Stimulated activated CD4-positive, alpha-beta T cell treated with anti-CD3 and anti-CD28 coated beads, Interleukin-4, amount 100 ng/mL, for 4 hours (primary cell): ENCODE results near the gene GSTO2.

Experiments
- DNase-seq, 2 experiments: peaks; one replicate each; pipeline ENCODE4 v3.0.0-alpha.2; 2020

GSTO2 gene

DNA sequence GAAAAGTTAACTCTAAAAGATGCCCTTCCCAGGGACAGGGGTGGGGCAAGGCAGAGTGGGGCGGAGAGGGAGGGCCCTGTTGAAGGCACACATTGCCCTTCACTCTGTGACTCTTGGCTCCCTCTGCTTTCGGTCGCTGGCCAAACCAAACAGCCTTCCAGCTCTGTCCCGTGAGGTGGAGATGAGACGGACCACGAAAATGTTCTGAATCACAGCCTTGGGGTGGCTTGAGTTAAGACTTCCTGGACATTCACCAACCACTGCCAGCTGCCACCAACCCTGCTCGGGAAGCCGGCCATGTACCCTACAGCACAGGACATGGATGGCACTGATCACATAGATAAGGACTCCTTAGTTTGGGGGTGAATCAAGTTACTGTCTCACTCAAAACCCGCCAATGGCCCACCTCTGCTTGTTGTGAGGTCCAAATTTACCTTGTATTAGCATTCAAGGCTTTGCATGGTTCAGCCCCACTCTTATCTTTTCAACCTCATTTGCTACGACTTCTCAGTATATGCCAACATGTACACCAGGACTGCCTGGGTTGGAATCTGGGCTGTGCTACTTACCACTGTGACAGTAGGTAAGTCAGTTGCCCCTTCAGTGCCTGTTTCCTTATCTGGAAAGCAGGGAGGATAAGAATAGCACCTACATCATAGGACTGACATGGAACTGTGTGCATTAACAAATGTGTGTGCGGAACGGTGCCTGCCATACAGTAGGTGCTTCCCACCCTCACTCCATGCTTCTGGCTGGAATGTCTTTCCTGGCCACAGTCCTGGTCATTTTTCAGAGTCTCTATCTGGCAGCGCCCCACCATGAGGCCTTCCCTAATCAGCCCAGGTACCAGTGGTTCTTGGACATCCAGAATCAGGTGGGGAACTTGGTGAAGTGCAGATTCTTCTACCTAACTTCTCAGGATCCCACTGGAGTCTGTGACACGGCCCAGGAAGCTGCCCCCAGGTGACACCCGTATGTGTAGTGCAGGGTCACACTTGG, 41.3 kb downstream of the GSTO2 start:
- no peak for DNase-seq

DNA sequence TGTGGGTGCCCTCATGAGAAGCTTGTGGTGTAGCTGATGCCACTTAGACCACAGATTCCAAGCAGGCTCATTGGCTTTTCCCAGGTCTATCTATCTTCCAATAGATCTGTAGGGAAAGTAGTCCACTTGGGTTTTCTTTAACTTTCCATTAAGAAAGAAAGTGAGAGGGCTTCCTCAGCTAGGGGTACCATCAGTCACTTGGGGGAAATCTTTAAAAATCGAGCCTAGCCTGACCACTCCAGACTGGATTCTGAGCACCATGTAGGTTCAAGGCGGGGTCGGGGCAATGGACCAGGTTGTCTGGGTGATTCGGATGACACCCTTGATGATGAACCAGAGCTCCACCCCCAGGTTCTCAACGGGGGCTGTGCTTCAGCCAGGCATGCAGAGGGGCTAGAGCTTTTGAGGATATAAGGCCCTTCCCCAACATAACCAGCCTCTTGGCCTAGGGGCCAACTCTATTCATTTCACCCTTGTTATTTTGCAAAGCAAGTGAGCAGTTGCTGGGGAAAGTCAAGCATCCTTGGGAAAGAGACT, 42.3 kb downstream of the GSTO2 start:
- DNase-seq, result no peak

DNA sequence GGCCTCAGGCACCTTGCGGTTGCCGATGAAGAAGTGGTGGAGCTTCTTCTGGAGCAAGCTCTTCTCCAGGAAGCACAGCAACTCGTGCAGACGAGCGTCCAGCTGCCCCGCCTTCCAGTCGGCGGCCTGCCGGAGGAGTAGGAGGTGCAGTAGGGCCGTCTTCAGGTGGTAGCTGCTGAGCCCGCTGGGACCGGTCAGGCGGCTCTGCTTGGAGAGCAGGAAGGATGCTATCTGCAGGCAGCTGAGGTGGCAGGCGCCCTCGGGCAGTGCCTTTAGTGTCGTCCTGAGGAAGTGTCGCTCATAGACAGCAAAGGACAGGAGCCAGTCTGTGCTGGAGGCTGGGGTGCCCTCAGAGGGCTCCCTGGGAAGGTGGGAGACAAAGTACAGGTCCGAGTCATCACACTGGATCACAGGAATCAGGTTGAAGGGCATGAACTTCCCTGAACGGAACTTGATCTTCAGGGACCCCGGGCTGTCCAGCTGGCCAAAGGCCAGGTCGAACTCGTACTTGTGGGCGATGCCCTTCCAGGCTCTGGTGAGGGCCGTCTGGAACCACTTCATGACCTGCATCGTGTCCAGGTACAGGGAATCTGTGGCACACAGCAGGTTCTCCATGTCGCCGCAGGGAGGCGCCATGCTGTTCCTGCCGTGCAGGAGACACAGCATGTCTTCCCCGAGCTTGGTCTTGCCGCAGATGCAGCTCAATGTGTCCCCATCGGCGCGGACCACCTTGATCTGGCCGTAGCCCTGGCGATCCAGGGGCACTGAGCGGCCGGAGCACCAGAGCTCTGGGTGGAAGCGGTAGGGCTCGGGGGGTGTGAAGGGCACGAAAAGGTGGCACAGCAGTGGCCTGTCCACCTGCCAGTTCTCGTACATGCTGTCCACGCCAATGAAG, 45.9 kb downstream of the GSTO2 start:
- no peak for DNase-seq

DNA sequence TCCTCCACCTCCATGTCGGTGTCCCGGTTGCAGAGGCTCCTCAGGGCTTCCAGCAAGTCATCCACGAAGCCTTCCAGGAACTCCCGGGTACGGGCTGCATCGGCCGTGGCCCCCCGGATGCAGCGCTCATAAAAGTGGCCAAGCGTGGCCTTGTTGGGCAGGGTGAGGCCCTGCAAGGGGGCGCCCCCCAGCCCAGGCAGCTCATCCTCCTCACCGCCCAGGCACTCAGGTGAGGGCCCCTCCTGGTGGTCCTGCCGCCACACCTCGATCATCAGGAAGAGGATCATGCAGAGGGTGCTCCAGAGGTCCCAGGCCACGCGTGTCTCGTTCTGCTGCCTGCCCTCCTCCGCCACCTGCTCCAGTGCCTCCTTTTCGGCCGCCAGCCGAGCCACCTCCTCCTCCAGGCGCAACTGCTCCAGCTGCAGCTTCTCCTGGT, 46.5 kb downstream of the GSTO2 start:
- no peak for DNase-seq

DNA sequence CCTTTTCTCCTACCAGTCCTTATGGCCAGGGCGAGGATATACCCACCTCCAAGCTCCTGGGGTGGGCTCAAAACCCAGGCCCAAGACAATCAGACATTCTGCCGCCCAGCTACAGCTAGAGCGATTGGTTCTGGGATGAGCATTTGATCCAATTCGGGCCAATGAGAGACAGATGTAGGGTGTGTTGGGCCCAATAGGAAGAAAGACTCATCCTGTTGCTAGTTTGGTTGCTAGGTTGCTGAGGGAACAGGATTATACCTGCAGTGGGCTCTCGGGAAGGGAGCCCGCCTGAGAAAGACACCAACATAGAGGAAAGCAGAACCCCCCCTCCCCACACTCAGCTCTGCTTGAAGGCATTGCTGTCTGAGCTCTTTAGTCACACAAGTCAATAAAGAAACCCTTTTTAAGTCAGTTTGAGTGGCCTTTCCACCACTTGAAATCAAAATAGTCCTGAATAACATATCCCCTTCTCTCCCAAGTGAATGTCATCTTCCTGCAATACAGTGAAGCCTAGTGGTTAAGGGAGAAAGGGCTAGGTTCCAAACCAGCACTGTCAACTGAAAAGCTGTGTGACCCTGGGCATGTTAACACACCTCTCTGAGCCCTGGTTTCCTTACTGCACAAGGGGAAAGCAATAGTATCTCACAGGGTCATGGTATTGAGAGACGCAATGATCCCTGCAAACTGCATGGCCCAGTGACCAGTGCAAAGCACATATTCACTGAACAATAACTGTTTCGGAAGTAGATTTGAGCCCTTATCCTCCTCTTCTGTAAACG, 47.5 kb downstream of the GSTO2 start:
- no peak for DNase-seq

DNA sequence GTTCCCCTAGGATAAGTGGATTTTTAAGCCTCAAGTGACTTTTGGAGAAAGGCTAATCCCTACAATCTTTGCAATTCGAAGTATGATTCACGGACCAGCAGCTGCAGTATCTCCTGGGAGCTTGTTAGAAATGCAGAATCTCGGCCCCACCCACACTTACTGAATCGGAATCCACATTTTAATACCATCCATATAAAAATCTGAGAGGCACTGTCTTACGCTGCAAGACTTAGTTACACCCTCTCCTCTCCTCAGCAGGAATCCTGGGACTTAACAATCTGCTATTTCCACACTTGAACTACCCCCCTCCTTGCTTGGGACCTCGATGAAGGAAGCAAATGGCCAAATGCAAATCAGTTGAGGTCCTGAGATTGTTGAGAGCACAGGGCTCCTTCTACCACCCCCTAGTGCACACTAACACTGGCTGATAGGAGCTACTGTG, 48.3 kb downstream of the GSTO2 start:
- DNase-seq, result no peak

DNA sequence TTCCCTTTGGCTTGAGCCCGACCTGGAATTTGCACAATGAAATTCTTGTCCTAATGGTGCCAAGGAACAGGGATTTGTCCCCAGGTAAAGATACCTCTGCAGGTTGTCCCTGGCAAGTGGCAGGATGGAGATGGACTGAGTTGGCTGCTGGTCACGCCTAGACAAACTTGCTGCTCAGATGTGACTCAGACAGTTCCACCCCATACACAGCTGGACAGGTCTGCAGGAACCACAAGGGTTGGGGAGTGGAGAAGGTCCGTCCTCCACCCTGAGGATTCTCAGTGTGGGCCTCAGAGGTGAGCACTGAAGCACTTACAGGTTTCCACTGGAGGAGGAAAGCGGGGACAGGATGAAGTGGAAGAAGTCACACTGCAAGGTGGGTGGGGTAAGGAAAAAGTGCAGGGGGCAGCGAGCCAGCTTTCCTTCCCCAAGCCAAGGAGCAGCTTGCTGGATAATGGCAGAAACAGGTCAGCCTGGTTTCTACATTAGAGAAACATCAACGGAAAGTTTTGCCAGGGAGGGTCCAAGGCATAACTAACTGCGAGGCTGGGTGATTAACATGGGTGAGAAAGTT, 48.8 kb downstream of the GSTO2 start:
- no peak for DNase-seq

DNA sequence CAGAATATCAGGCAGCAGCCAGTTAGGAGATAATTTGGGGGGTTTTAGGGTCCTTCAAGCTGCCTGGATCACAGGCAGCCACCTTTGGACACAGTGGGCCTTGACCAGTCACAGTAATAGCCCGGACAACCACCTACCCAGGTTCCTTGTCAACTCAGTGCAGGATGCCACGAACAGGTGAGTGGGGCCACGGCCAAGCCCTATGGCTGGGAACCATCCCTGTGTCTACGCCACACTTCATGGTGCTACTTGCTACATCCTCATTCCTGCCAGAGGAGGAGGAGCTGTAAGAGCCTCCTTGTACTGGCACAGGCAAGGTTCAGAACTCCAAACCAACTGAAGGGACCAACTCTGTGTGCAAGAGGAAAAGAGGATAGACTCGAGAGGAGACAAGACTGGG, 49.3 kb downstream of the GSTO2 start:
- no peak for DNase-seq

DNA sequence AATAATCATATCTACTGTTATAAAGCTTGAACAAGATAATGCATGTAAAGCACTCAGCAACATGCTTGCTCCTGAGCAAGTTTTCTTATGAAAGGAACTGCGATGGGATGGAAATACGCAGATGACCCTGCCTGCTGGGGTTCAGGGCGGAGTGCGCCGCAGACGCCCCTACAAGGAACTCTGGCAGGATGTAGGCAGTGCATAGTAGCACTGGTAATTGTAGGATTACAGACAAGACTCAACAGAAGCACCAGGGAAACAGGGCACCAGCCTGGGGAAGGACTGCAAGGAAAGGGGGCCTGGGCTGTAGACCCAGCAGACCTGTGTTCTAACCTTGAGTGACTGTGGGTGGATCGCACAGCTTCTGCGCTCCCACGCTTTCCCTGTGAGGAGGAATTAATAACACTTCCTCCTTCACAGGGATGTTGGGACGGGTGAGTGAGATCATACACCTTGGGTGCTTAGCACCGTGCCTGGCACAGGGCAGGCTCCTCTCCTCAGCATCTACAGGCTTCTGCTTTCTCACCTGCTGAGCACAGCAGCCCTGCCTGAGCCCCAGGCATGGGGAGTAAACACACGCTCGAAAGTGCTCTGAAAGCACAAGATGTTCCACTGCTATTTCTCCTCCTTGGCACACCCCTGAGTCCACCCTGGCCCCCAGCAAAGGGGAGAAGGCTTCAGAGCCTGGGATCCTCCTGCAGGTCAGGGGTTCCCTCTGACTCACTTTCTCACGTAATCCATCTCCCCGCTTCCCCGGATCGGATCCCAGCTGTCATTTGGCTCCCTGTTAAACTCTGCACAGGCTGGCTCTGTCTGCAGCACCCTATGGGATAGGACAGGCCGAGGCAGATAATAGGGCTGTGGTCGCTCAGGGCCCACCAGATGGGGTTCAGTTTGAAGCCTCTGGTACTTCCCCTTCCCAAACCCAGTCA, 50.1 kb downstream of the GSTO2 start:
- DNase-seq, result no peak

DNA sequence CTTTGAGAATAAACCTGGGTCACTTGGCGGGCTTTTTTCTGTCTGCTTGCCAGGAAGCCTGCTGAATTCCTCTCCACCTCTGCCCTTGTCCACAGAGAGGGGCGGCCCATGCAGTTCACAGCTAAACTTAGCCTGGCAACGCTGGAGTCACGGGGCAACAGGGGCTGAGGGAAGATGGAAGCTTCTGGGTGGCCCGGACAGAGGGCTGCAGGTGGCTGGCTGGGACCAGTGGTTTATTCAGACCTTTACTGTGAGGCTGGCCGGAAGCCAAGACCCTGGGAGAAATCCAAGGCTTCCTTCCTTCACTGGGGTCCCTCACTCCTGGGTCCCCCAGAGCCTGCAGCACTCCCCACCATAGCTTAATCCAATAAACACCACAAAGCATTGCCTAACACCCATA, 52.2 kb downstream of the GSTO2 start:
- no peak for DNase-seq

DNA sequence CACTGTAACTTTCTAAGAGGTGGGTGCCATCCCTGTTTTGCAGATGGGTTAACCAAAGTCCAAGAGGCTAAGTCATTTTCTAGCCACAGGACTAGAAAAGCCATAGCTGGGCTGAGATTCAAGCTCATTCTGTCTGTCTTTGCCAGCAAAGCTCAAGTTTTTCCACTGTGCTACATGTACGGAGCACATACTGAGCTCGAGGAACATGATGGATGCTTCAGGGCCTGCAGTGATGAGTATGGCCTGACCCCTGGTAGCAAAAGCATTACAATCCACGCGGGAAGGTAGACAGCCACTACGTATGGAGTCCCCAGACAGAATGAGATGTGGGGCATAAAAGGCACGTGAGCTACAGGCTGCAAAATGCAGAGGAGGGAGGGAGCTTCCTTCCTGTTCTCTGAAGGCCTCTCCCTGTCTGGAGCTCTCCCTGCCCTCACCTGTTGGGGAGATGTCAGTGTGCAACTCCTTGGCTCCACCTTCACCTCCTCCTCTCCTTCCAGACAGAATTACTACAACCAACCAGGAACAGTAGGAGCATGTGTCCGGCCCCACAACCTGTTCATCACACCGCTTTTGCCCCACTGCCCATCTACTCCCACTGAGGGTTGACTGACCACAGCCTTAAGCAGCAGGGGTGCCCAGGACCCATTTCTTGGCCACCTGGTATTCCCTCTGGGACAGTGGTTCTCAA, 52.9 kb downstream of the GSTO2 start:
- DNase-seq, result no peak

DNA sequence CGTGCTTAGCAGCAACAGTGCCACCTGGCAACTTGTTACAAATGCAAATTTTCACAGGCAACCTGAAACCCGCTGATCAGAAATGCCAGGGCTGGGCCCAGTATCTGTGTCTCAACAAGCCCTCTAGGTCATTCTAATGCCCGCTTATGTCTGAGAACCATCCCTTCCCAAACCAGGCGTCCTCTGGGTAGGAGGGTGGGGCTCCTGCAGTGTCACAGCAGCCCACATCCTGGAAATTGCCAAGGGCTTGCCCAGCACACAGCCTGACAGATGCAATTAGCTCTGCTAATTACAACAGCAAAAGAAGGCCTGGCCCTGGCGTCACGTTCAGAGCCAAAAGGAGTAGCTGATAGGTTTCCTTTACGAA, 53.4 kb downstream of the GSTO2 start:
- no peak for DNase-seq

DNA sequence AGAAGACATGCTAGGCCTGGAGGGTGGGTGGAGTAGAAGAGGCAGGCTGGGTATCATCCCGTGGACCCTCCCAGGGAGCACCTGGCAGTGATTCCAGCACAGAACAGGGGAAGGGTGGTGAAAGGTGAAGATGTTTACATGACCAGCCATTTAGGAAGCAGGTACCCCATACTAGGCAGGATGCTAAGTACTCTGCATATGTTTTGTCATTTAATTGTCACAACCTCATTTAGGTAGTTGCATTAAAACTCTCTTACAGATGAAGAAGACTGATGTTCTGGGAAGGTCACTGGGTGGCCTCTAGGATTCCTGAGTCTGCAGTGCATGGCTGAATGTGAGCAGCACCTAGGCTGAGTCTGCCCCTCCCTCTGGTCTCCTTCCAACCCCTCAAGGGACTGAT, 54.1 kb downstream of the GSTO2 start:
- DNase-seq, result no peak

DNA sequence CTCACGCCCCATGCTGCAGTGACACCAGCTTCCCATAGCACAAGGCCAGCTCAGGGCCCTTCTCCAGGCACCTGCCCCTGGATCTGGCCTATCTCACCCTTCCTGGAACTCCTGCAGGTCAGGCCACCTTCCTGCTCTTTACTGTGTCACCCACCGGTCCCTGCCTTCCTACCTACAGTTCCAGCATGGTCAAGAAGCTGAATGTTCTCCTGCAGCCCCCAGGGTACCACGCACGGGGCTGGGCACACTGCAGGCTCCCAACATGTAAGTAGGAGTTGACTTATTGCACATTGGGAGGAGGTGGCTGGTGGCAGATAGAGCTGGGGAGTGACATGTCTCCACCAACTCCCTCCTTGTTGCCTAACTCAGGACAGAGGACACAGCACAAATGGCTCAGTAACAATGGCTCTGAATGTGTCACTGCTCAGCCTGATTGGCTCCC, 54.8 kb downstream of the GSTO2 start:
- no peak for DNase-seq

DNA sequence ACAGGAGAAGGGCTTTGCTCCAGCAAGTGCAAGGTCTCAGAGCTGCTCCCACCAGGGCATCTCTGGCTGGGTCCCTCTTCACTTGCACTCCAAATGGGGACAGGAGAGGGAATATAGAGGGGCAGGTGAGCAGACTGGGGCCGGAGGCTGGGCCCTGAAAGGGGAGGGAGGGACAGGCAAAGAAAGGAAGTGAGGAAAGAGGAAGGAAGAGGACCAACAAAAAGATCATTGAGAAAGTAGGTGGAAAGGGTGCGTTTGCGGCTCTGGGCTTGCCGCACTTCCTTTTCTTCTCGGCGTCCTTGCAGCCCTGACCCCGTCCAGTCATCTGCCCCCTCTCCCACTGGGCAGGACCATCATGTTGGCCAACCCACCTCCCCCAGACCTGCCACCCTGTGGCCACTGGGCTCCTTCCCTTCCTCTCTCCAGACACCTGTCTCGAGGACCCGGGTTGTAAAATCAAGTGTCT, 55.3 kb downstream of the GSTO2 start:
- DNase-seq, result no peak

DNA sequence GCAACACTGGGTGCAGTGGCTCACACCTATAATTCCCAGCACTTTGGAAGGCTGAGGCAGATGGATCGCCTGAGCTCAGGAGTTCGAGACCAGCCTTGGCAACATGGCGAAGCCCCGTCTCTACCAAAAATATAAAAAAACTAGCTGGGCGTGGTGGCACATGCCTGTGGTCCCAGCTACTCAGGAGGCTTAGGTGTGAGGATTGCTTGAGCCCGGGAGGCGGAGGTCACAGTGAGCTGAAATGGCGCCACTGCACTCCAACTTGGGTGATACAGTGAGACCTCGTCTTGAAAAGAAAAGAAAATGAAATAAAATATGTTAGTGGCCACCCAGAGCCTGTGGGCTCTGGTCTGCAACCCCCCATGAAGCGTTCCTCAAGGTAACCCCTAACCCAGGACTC, 55.9 kb downstream of the GSTO2 start:
- DNase-seq, result no peak

DNA sequence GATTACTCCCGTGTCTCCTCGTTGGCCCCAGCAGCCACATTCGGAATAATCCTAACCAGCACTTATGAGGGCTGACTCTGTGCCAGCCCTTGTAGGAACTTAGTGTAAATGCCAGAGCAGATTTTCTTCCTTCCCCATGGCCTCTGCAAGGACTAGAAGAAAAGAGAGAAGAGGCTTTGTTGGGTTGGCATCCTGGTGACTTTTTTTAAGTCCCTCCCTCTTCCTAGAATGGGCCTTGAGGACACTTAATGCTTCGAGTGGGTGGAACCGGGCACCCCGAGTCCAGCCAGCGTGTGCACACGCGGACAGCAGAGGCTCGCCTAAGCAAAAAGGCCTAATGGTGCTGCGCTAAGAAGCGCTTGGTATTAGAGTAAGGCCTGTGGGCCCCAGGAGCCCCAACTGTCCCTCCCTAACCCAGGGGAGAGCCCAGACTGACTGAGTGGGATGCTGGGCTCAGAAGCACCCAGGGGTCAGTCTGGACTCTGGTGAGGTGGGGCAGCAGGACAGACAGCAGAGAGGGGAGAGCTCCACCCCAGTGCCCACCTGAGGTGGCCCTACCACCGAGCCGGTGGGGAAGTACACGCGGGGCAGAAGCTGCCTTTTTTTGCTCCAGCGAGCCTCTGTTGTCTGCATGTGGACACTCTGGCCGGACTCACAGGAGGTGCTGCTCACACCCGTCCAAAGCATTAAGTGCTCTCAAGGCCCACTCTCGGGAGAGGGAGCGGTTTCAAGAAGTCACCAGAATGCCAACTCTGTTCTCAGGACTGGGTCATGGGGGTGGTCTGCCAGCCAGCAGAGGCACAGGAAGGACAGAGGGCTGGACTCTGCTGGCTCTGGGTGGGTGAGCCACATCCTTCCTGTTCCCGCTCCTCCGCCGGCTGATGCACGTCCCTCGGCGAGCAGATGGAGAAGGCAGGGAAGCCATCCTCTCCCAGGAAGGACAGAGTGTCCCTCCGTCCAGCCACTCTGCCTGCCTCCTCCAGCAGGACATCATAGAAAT, 56.8 kb downstream of the GSTO2 start:
- no peak for DNase-seq

DNA sequence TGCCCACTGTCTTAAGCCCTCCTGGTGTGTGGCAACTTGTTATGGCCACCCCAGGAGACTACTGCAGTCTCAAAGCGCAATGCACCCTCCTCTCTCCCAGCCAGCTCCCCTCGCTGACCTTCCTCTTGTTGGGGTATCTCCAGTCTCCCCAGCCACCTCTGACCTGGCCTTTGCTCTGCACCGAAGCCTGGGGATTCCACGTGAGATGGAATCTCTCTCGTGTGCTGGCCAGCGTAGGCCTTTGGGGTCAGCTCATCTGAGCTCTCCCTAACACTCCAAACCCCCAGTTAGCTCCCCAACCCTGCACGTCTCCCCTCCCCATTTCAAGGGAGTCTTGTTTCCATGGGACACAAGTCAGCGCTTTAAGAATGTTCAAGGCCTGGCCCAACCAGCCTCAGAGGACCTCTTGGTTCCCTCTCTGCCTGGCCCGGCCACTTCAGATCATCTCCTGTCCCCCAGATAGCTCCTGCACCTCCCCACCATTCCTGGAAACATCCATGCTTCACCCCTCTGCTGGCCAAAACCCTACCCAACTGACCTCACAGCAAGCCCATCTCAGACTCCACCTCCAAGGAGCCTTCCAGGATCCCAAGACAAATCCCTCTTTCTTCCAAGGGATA, 58.1 kb downstream of the GSTO2 start:
- DNase-seq, result no peak
